HFFc6 (cell line): Measurements from ENCODE around the gene NFE2. TPM values are rescaled to one million over a fixed set of nuclear protein-coding genes. Genes with fewer than 3 reads are reported as not detected.
"Not testable (repeated sequence)": the region's sequence is repeated elsewhere in the genome, so short reads cannot be mapped to it uniquely, and the experiment has no call there.

Source experiments
- DNase-seq: peaks from one replicate; pipeline ENCODE4 v3.0.0-alpha.2; 2018
- H3K27ac Mint-ChIP-seq: 2 replicates; pipeline ENCODE4 v1.8.0; 2020; ENCODE audit warnings: mild to moderate bottlenecking, mixed read lengths
- H3K27me3 Mint-ChIP-seq: 2 replicates; pipeline ENCODE4 v1.8.0; 2021; ENCODE audit warnings: mild to moderate bottlenecking, moderate library complexity, mixed read lengths; ENCODE audit not compliant: insufficient read depth
- H3K36me3 Mint-ChIP-seq: 2 replicates; pipeline ENCODE4 v1.8.0; 2021; ENCODE audit warnings: low read depth, mixed read lengths
- H3K4me1 Mint-ChIP-seq: 2 replicates; pipeline ENCODE4 v1.8.0; 2020; ENCODE audit warnings: low read depth, mixed read lengths
- H3K4me3 Mint-ChIP-seq: 2 replicates; pipeline ENCODE4 v1.8.0; 2020; ENCODE audit warnings: mild to moderate bottlenecking, moderate library complexity, mixed read lengths
- H3K9me3 Mint-ChIP-seq: 2 replicates; pipeline ENCODE4 v1.8.0; 2020; ENCODE audit warnings: mild to moderate bottlenecking, mixed read lengths
- CTCF ChIP-seq: fragments of 200-600 bp; sonication (generic); IDR thresholded peaks from 2 replicates; pipeline ENCODE4 v1.5.0; 2021; ENCODE audit warnings: antibody characterized with exemption, mild to moderate bottlenecking
- total RNA-seq, 6 experiments: library from RNA; stranded (reverse); fragmentation: NEBNext Ultra II Directional; extraction: Animal tissue kit (Norgen Biotek cat#: 25700); gene quantifications; 2 replicates in 1 of 6; 3 replicates in 5 of 6; pipeline ENCODE4 v1.2.3, GENCODE V29; 2021

NFE2 gene
- total RNA-seq, 6 experiments from 2014 or later = 0.21 to 0.59 (median 0.32) TPM

DNA sequence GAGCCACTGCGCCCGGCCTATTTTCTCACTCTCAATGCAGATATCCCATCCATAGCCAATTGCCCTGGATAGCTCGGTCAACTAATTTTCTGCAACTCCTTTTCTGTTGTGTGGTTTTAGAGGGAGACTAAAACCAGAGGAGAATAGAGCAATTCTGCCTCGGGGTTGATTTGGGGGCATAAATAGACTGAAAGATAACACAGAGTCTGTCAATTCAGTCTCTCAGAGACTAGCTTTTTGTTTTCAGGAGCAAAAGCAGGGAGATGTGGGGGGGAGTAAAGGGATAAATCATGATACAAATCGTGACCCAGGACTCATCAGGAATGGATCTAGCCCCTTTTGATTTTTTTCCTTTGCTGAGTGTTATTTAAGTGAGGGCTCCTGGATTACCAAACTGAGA lies 30.6 kb upstream of the NFE2 start:
- Mint-ChIP-seq H3K4me1 (peaks cover 48% of the 10 kb centered on the region), H3K27me3 (peaks cover 4% of the 10 kb centered on the region; the same call in 1 of the 2 replicates), H3K27ac (no peak overlapping the region), H3K36me3 (peaks cover 3% of the 10 kb centered on the region), H3K4me3 (no peak overlapping the region), H3K9me3 (no peaks in the 10 kb centered on the region)
- TF ChIP-seq CTCF = no peak
- no peak for DNase-seq

DNA sequence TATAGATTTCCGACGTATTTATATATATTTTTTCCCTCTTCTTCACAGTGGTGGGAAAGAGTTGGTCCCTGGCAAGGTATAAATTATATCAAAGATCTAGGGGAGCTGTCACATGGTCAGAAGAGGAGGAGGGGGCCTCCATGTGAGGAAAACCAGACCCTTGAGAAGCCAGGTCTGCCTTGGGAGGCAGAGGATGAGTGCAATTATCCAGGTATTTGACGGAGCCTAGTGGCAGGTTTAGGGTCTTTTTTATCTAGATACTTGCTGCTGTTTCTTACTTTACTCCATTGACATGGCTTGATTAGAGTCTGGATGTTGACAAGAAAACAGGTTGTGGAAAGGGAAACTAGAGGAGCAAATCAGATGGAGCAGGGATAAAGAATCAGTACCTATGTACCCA lies 29.6 kb upstream of the NFE2 start:
- Mint-ChIP-seq H3K9me3 (no peaks in the 10 kb centered on the region), H3K4me3 (peak overlapping the region; percentile 10; the same call in 1 of the 2 replicates), H3K36me3 (peaks cover 8% of the 10 kb centered on the region), H3K4me1 (peaks cover 52% of the 10 kb centered on the region), H3K27ac (peak overlapping the region; percentile 27), H3K27me3 (peaks cover 2% of the 10 kb centered on the region; the same call in 1 of the 2 replicates)
- no peak for TF ChIP-seq CTCF
- DNase-seq = no peak

DNA sequence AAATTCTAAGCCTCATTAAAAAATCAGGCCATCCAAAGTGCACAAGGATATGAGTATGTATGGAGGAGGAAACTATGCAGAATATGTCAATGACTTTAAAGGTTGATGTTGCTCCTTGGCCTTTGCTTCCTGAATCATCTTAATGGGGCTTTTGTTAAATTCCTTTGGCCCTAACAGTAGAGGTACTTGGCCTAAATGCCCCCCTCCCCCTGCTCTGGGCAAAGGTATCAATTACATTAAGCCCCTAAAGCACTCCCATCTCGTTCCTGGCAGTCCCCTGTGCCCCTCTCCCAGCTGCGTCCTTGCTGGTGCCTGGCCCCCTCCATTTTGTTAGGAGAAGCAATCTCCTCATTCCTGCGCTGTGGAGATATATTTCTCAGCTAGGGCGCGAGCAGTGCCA lies 28.9 kb upstream of the NFE2 start:
- peak overlapping the region; percentile 61 for H3K27ac Mint-ChIP-seq
- peak overlapping the region; percentile 65 for H3K4me3 Mint-ChIP-seq
- no peak for TF ChIP-seq CTCF
- H3K9me3 Mint-ChIP-seq = no peaks in the 10 kb centered on the region
- no peak for DNase-seq
- H3K36me3 Mint-ChIP-seq = peaks cover 13% of the 10 kb centered on the region
- peaks cover 52% of the 10 kb centered on the region for H3K4me1 Mint-ChIP-seq
- peaks cover 2% of the 10 kb centered on the region; the same call in 1 of the 2 replicates for H3K27me3 Mint-ChIP-seq

GRCh38 chr12:54328595-54329337 lies 28.0 kb upstream of the NFE2 start:
- Mint-ChIP-seq H3K27me3 (no peaks in the 10 kb centered on the region; the same call in 1 of the 2 replicates), H3K36me3 (peaks cover 13% of the 10 kb centered on the region), H3K4me1 (peaks cover 58% of the 10 kb centered on the region), H3K9me3 (no peaks in the 10 kb centered on the region), H3K27ac (peak overlapping the region; percentile 61), H3K4me3 (peak overlapping the region; percentile 65)
- DNase-seq = no peak
- TF ChIP-seq CTCF = no peak

DNA sequence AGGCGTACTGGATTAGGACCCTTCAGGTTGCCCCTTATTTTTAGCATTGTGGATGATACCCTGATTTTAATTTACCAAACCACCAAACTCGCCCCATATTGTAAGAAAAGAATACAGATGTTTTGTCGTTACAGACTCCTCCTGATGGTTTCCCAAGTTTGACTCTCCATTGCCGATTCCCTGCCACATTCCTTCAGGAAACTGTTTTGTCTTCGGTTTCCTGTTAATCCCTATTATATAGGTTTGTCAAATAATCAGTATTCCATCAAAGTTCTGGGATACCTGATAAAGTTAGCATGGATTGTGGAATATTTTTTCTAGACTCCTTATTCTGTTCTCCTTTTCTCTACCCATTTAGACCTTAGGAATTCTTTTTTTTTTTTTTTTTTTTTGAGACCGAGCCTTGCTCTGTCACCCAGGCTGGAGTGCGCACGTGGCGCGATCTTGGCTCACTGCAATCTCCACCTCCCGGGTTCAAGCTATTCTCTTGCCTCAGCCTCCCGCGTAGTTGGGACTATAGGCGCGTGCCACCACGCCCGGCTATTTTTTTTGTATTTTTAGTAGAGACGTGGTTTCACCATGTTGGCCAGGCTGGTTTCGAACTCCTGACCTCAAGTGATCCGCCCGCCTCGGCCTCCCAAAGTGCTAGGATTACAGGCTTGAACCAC lies 24.8 kb upstream of the NFE2 start:
- not testable (repeated sequence) for H3K9me3 Mint-ChIP-seq, H3K27me3 Mint-ChIP-seq, DNase-seq
- Mint-ChIP-seq H3K4me1 (peaks cover 45% of the 10 kb centered on the region), H3K27ac (peak overlapping the region; percentile 99), H3K36me3 (peaks cover 13% of the 10 kb centered on the region), H3K4me3 (peak overlapping the region; percentile 97)
